HepG2 (cell line): ENCODE data around the gene NUDT14. TPM values are rescaled to one million over a fixed set of nuclear protein-coding genes. Genes with fewer than 3 reads are reported as not detected.

Experiments used
- ATAC-seq: fragments of 200-7000 bp; cut with Tn5 transposase; 3 replicates; pipeline ENCODE4 v1.9.1; 2020; ENCODE audit warnings: mild to moderate bottlenecking, moderate library complexity
- BruUV-seq: library from RNA; stranded (reverse); fragments of 400-500 nt; replicated peaks from 2 replicates; lab custom pipeline; 2021; lab: Mats Ljungman, UMichigan
- CTCF ChIA-PET: fragments of 300-600 bp; formaldehyde crosslinking; extraction: SDS; loops from one replicate; lab custom pipeline; 2021; ENCODE audit warnings: low total read pairs, inconsistent platforms, low intra/inter-chr PET ratio; lab: Yijun Ruan, JAX
- POLR2A ChIA-PET: fragments of 350-600 bp; sonication (Branson Sonifier 250); formaldehyde crosslinking; loops from one replicate; lab custom pipeline; 2020; ENCODE audit warnings: antibody characterized with exemption, inconsistent platforms; lab: Yijun Ruan, JAX
- DNase-seq: peaks from one replicate; pipeline ENCODE4 v3.0.0-alpha.2; 2015; ENCODE audit warnings: low spot score
- FAIRE-seq: peaks from 3 replicates; lab custom pipeline; 2011; peaks lifted over from hg19 to GRCh38; lab: Jason Lieb, UNC
- H2AFZ ChIP-seq: one replicate; pipeline ENCODE4 v1.6.1; 2011; ENCODE audit warnings: low read length, inconsistent platforms
- H3K27ac ChIP-seq: fragments of 300-600 bp; 3 replicates; pipeline ENCODE4 v1.8.0; 2011; ENCODE audit warnings: mixed run types, mild to moderate bottlenecking, mixed read lengths, low read length, inconsistent platforms; ENCODE audit not compliant: insufficient read depth; ENCODE audit errors: extremely low read length
- H3K27me3 ChIP-seq, 2 experiments: fragments of 200-600 bp in 1 of 2; 2 replicates in 1 of 2; 3 replicates in 1 of 2; pipeline versions ENCODE4 v1.6.0 to v1.8.0; 2011; ENCODE audit warnings: low read length in 2 of 2, mild to moderate bottlenecking in 2 of 2, moderate library complexity in 2 of 2, inconsistent platforms in 1 of 2; ENCODE audit not compliant: insufficient read depth in 2 of 2, control insufficient read depth in 1 of 2
- H3K36me3 ChIP-seq, 2 experiments: fragments of 200-600 bp in 1 of 2; replicated peaks in 1 of 2; 2 replicates in 1 of 2; 3 replicates in 1 of 2; pipeline versions ENCODE4 v1.5.1 to v1.8.0; 2011; ENCODE audit warnings: low read length in 2 of 2, inconsistent platforms in 1 of 2; ENCODE audit not compliant: insufficient read depth in 2 of 2, control insufficient read depth in 1 of 2
- H3K4me1 ChIP-seq: 2 replicates; pipeline ENCODE4 v1.5.1; 2012; ENCODE audit warnings: low read length, inconsistent platforms; ENCODE audit not compliant: insufficient read depth
- H3K4me2 ChIP-seq: 2 replicates; pipeline ENCODE4 v1.6.0; 2011; ENCODE audit warnings: low read depth, low read length, inconsistent platforms
- H3K4me3 ChIP-seq, 3 experiments: fragments of 200-600 bp in 1 of 3; sonication (generic), shearing (Covaris generic) in 1 of 3; replicated peaks in 1 of 3; 2 replicates each; pipeline ENCODE4 v1.5.1; 2011 to 2016; ENCODE audit warnings: low read length in 3 of 3, inconsistent platforms in 2 of 3, low read depth in 2 of 3, mild to moderate bottlenecking in 2 of 3, control low read depth in 1 of 3, mixed read lengths in 1 of 3; ENCODE audit not compliant: insufficient read depth in 1 of 3
- H3K79me2 ChIP-seq: one replicate; pipeline ENCODE4 v1.6.1; 2011; ENCODE audit warnings: low read length, inconsistent platforms; ENCODE audit not compliant: insufficient read depth
- H3K9ac ChIP-seq: 2 replicates; pipeline ENCODE4 v1.6.0; 2011; ENCODE audit warnings: mild to moderate bottlenecking, low read depth, low read length, inconsistent platforms; ENCODE audit not compliant: insufficient read depth
- H3K9me3 ChIP-seq: 2 replicates; pipeline ENCODE4 v1.5.1; 2012; ENCODE audit warnings: mild to moderate bottlenecking, low read length
- H4K20me1 ChIP-seq: 2 replicates; pipeline ENCODE4 v1.6.0; 2011; ENCODE audit warnings: inconsistent platforms, mild to moderate bottlenecking, low read length, moderate library complexity; ENCODE audit not compliant: insufficient read depth
- FOXJ3 ChIP-seq: sonication (generic); formaldehyde crosslinking; IDR thresholded peaks from 2 replicates; pipeline ENCODE4 v1.4.0; 2020; ENCODE audit warnings: missing genetic modification reagents, mild to moderate bottlenecking, borderline replicate concordance
- HMGXB4 ChIP-seq, 2 experiments: sonication (generic) in 1 of 2; formaldehyde crosslinking in 1 of 2; IDR thresholded peaks; 2 replicates each; pipeline versions ENCODE4 v1.4.0 to v1.6.1; 2018 to 2020; ENCODE audit warnings: missing genetic modification reagents in 2 of 2, borderline replicate concordance in 1 of 2, low read depth in 1 of 2, mild to moderate bottlenecking in 1 of 2, missing biosample characterization in 1 of 2
- KLF12 ChIP-seq: sonication (generic); formaldehyde crosslinking; IDR thresholded peaks from 2 replicates; pipeline ENCODE4 v1.4.0; 2020; ENCODE audit warnings: missing genetic modification reagents, borderline replicate concordance
- NFATC3 ChIP-seq: sonication (generic); formaldehyde crosslinking; IDR thresholded peaks from 2 replicates; pipeline ENCODE4 v1.5.1; 2020; ENCODE audit warnings: mild to moderate bottlenecking, missing genetic modification reagents
- POLR2A ChIP-seq, 2 experiments: IDR thresholded peaks; 2 replicates each; pipeline ENCODE4 v1.6.1; 2011; ENCODE audit warnings: low read depth in 2 of 2, low read length in 2 of 2, mild to moderate bottlenecking in 1 of 2, moderate library complexity in 1 of 2; ENCODE audit not compliant: insufficient read depth in 1 of 2
- POLR2AphosphoS5 ChIP-seq: IDR thresholded peaks from 2 replicates; pipeline ENCODE4 v1.6.1; 2012; ENCODE audit warnings: low read depth, low read length
- PRDM10 ChIP-seq: sonication (generic); formaldehyde crosslinking; IDR thresholded peaks from 2 replicates; pipeline ENCODE4 v1.4.0; 2020; ENCODE audit warnings: low read depth, missing genetic modification reagents
- SETDB1 ChIP-seq: sonication (generic); formaldehyde crosslinking; IDR thresholded peaks from 2 replicates; pipeline ENCODE4 v1.5.1; 2020; ENCODE audit warnings: missing genetic modification reagents, mild to moderate bottlenecking, borderline replicate concordance
- TCF7 ChIP-seq: sonication (generic); IDR thresholded peaks from 2 replicates; pipeline ENCODE4 v1.6.1; 2016; ENCODE audit warnings: antibody characterized with exemption, low read depth
- ZNF18 ChIP-seq: sonication (generic); formaldehyde crosslinking; IDR thresholded peaks from 2 replicates; pipeline ENCODE4 v1.8.0; 2022; ENCODE audit warnings: mild to moderate bottlenecking, missing genetic modification reagents; ENCODE audit not compliant: insufficient replicate concordance
- ZNF660 ChIP-seq: sonication (generic); formaldehyde crosslinking; IDR thresholded peaks from 2 replicates; pipeline ENCODE4 v1.5.1; 2020; ENCODE audit warnings: mild to moderate bottlenecking, low read depth, missing genetic modification reagents, borderline replicate concordance
- ZNF772 ChIP-seq: sonication (generic); formaldehyde crosslinking; IDR thresholded peaks from 2 replicates; pipeline ENCODE4 v1.5.0; 2020; ENCODE audit warnings: mild to moderate bottlenecking, missing genetic modification reagents
- ZSCAN5A ChIP-seq: sonication (generic); formaldehyde crosslinking; IDR thresholded peaks from 2 replicates; pipeline ENCODE4 v1.8.0; 2022; ENCODE audit warnings: mild to moderate bottlenecking, missing genetic modification reagents, borderline replicate concordance
- WGBS: methylation state at CpG from one replicate; pipeline ENCODE4 v1.1.6; 2017; ENCODE audit warnings: low lambda C conversion rate; 5-methylcytosine and 5-hydroxymethylcytosine counted together
- in situ Hi-C: cut with HindIII; loops from 2 replicates; pipeline ENCODE4 v1.10.0; 2017; ENCODE audit warnings: low pct_unique_long_range_greater_than_20kb; ENCODE audit not compliant: extremely low pct_ligation_motif_present
- intact Hi-C: fragments of 100-400 bp; cut with micrococcal nuclease; formaldehyde crosslinking; loops from one replicate; pipeline ENCODE4 v1.10.0; 2022; ENCODE audit not compliant: unreplicated experiment
- polyA plus RNA-seq, 8 experiments: library from polyadenylated mRNA; depleted of rRNA in 3 of 8; stranded (reverse) in 7 of 8; unstranded in 1 of 8; fragments of >200 nt; fragmentation: Illumina TruSeq in 4 of 8; extraction: Trizol in 4 of 8; gene quantifications; 2 replicates each; pipeline versions ENCODE4 v1.2.1 to v1.2.3, GENCODE V29; 2011 to 2016; ENCODE audit warnings: low read depth in 4 of 8, missing spikeins in 1 of 8, mixed read lengths in 1 of 8; ENCODE audit not compliant: insufficient read depth in 1 of 8
- total RNA-seq, 5 experiments: library from RNA; depleted of rRNA; stranded (reverse); fragments of >200 nt; fragmentation: Illumina TruSeq; extraction: Trizol; gene quantifications; 2 replicates each; pipeline ENCODE4 v1.2.3, GENCODE V29; 2016; ENCODE audit warnings: low read depth in 1 of 5

Gene NUDT14
- total and polyA plus RNA-seq, 2 of the 13 experiments (the other 11 are each of a cell fraction or from before 2014, with no cell fraction given): 5.8 to 6.1 TPM

- 0 out of 2 replicates have a peak, but pooled peaks have one; percentile 41 for TF ChIP-seq PRDM10 (CRISPR knock-in tag)
- peak; percentile 40; the same call in 1 of the 2 replicates for TF ChIP-seq ZNF772 (CRISPR knock-in tag)
Measured at GRCh38 chr14:105207460-105207901, 26.4 kb upstream of the NUDT14 start (continued).

GRCh38 chr14:105206873-105207272 lies 25.8 kb upstream of the NUDT14 start:
- Histone ChIP-seq H3K36me3 (peaks cover 0 to 2% of the 10 kb centered on the region in 2 experiments; a peak in 1 of 5 replicates), H3K27me3 (peaks cover under 1 to 9% of the 10 kb centered on the region in 2 experiments; a peak in 4 of 5 replicates), H3K9me3 (no peaks in the 10 kb centered on the region), H3K27ac (no peak overlapping the region), H4K20me1 (no peaks in the 10 kb centered on the region; the same call in 1 of the 2 replicates), H3K79me2 (no peaks in the 10 kb centered on the region), H2AFZ (no peak overlapping the region), H3K4me2 (no peak overlapping the region), H3K9ac (no peak overlapping the region), H3K4me3 (no peak overlapping the region), H3K4me1 (peaks cover 10% of the 10 kb centered on the region; the same call in 1 of the 2 replicates)
- WGBS: no CpG with 5 or more reads among the region's 5 CpGs
- TF ChIP-seq TCF7 (no peak), KLF12 (CRISPR knock-in tag) (no peak), FOXJ3 (CRISPR knock-in tag) (no peak), ZNF660 (CRISPR knock-in tag) (no peak), POLR2AphosphoS5 (no peak), SETDB1 (no peak), ZSCAN5A (no peak), POLR2A (IDR thresholded peaks at IDR 0.05; ENCODE audit: insufficient read depth in 1 of 2, low read depth in 2 of 2, low read length in 2 of 2) (no peak), NFATC3 (CRISPR knock-in tag) (no peak), HMGXB4 (CRISPR knock-in tag; IDR thresholded peaks at IDR 0.05; ENCODE audit: borderline replicate concordance in 1 of 2, low read depth in 1 of 2) (no peak), ZNF18 (no peak)
- no TSS peak for BruUV-seq
- FAIRE-seq: no peak
- no peak for DNase-seq
- CTCF ChIA-PET: no interaction called here
- intact Hi-C loops (no loop called here), in situ Hi-C loops (no loop called here)
- ATAC-seq: peak; percentile 6
- POLR2A ChIA-PET: no interaction called here
